Osteocyte (in vitro differentiated cells): ENCODE data around the gene ABCA13. TPM values are rescaled to one million over a fixed set of nuclear protein-coding genes. Genes with fewer than 3 reads are reported as not detected.

Source experiments
- DNase-seq: peaks from one replicate; pipeline ENCODE4 v3.0.0; 2021; ENCODE audit warnings: mixed read lengths; ENCODE audit not compliant: unreplicated experiment; ENCODE audit errors: extremely low spot score
- H3K27ac Mint-ChIP-seq: one replicate; pipeline ENCODE4 v1.8.0; 2021; ENCODE audit warnings: mild to moderate bottlenecking, mixed read lengths; ENCODE audit not compliant: unreplicated experiment
- H3K27me3 Mint-ChIP-seq: one replicate; pipeline ENCODE4 v1.8.0; 2021; ENCODE audit warnings: mixed read lengths; ENCODE audit not compliant: unreplicated experiment
- H3K36me3 Mint-ChIP-seq: one replicate; pipeline ENCODE4 v1.8.0; 2021; ENCODE audit warnings: mixed read lengths; ENCODE audit not compliant: unreplicated experiment
- H3K4me1 Mint-ChIP-seq: one replicate; pipeline ENCODE4 v1.8.0; 2021; ENCODE audit warnings: mixed read lengths; ENCODE audit not compliant: unreplicated experiment
- H3K4me3 Mint-ChIP-seq: one replicate; pipeline ENCODE4 v1.8.0; 2021; ENCODE audit warnings: mild to moderate bottlenecking, moderate library complexity, mixed read lengths; ENCODE audit not compliant: unreplicated experiment
- H3K9me3 Mint-ChIP-seq: one replicate; pipeline ENCODE4 v1.8.0; 2021; ENCODE audit warnings: mixed read lengths; ENCODE audit not compliant: unreplicated experiment
- CTCF ChIP-seq: fragments of 200-600 bp; sonication (generic); IDR thresholded peaks from 2 replicates; pipeline ENCODE4 v1.5.0; 2021; ENCODE audit warnings: antibody characterized with exemption, mild to moderate bottlenecking, moderate library complexity
- total RNA-seq: library from RNA; stranded (reverse); gene quantifications from 2 replicates; pipeline ENCODE4 v1.2.1, GENCODE V29; 2021

ABCA13 gene
- total RNA-seq, 1 donor from 2014 or later, result 1.1 TPM

- no peak overlapping the region for H3K27ac Mint-ChIP-seq
- TF ChIP-seq CTCF, result no peak
- H3K27me3 Mint-ChIP-seq, result peaks cover 34% of the 10 kb centered on the region
- H3K4me3 Mint-ChIP-seq, result no peak overlapping the region
- H3K4me1 Mint-ChIP-seq, result no peaks in the 10 kb centered on the region
- peaks cover 8% of the 10 kb centered on the region for H3K9me3 Mint-ChIP-seq
- H3K36me3 Mint-ChIP-seq, result no peaks in the 10 kb centered on the region
- no peak for DNase-seq
Measured at GRCh38 chr7:48237354-48237753, 66.1 kb downstream of the ABCA13 start.

- peaks cover 16% of the 10 kb centered on the region for H3K27me3 Mint-ChIP-seq
Measured at GRCh38 chr7:48242846-48243245, 71.6 kb downstream of the ABCA13 start.

GRCh38 chr7:48244864-48245271, 73.6 kb downstream of the ABCA13 start:
- no peaks in the 10 kb centered on the region for H3K36me3 Mint-ChIP-seq
- TF ChIP-seq CTCF, result no peak
- H3K4me1 Mint-ChIP-seq, result peaks cover 20% of the 10 kb centered on the region
- peaks cover 13% of the 10 kb centered on the region for H3K27me3 Mint-ChIP-seq
- no peaks in the 10 kb centered on the region for H3K9me3 Mint-ChIP-seq
- H3K4me3 Mint-ChIP-seq, result no peak overlapping the region
- DNase-seq, result no peak
- H3K27ac Mint-ChIP-seq, result peak overlapping the region; percentile 57

More at GRCh38 chr7:48242846-48243245, 71.6 kb downstream of the ABCA13 start:
- Mint-ChIP-seq H3K9me3 (no peaks in the 10 kb centered on the region), H3K4me3 (no peak overlapping the region), H3K4me1 (peaks cover 20% of the 10 kb centered on the region), H3K36me3 (no peaks in the 10 kb centered on the region), H3K27ac (no peak overlapping the region)
- DNase-seq, result no peak
- no peak for TF ChIP-seq CTCF

- H3K27me3 Mint-ChIP-seq, result peaks cover 7% of the 10 kb centered on the region
- no peak overlapping the region for H3K4me3 Mint-ChIP-seq
- H3K27ac Mint-ChIP-seq, result no peak overlapping the region
- DNase-seq, result no peak
- no peaks in the 10 kb centered on the region for H3K9me3 Mint-ChIP-seq
- no peak for TF ChIP-seq CTCF
- H3K36me3 Mint-ChIP-seq, result no peaks in the 10 kb centered on the region
- peaks cover 25% of the 10 kb centered on the region for H3K4me1 Mint-ChIP-seq
Measured at GRCh38 chr7:48245751-48246472, 74.7 kb downstream of the ABCA13 start.

GRCh38 chr7:48249166-48249565, 77.9 kb downstream of the ABCA13 start:
- Mint-ChIP-seq H3K9me3 (no peaks in the 10 kb centered on the region), H3K27ac (no peak overlapping the region), H3K4me1 (peaks cover 28% of the 10 kb centered on the region), H3K4me3 (no peak overlapping the region), H3K27me3 (peaks cover 2% of the 10 kb centered on the region), H3K36me3 (no peaks in the 10 kb centered on the region)
- DNase-seq, result no peak
- no peak for TF ChIP-seq CTCF
